HCT116 (cell line): ENCODE measurements around the gene CENPB. TPM values are rescaled to one million over a fixed set of nuclear protein-coding genes. Genes with fewer than 3 reads are reported as not detected.

Source experiments
- ATAC-seq: fragments of 200-7000 bp; cut with Tn5 transposase; 2 replicates; pipeline ENCODE4 v1.9.1; 2020; ENCODE audit warnings: mild to moderate bottlenecking, moderate library complexity
- BruUV-seq: library from RNA; stranded (reverse); fragments of 400-500 nt; replicated peaks from 2 replicates; lab custom pipeline; 2021; lab: Mats Ljungman, UMichigan
- CTCF ChIA-PET: fragments of 300-600 bp; sonication (Branson Sonifier 250); formaldehyde crosslinking; loops from one replicate; lab custom pipeline; 2021; ENCODE audit warnings: antibody characterized with exemption; lab: Charles Lee
- POLR2A ChIA-PET: fragments of 300-600, 350-600 bp; sonication (Branson Sonifier 250); formaldehyde crosslinking; loops from one replicate; lab custom pipeline; 2021; ENCODE audit warnings: antibody characterized with exemption; lab: Charles Lee
- RAD21 ChIA-PET, 2 experiments: fragments of 300-600 bp; sonication (Branson Sonifier 250); formaldehyde crosslinking; loops; one replicate each; lab custom pipeline; 2023; ENCODE audit warnings: low total read pairs in 2 of 2; ENCODE audit not compliant: uncharacterized antibody in 2 of 2, unreplicated experiment in 2 of 2, low non-redundant PET in 1 of 2; lab: Charles Lee
- DNase-seq: peaks from one replicate; pipeline ENCODE4 v3.0.0-alpha.2; 2010; ENCODE audit warnings: low read depth, low spot score
- H2AFZ ChIP-seq: fragments of 200-600 bp; shearing (Covaris generic), sonication (generic); 2 replicates; pipeline ENCODE4 v1.6.1; 2017; ENCODE audit warnings: low read depth, mixed run types, mixed read lengths, antibody characterized with exemption, low read length; ENCODE audit not compliant: poor library complexity, severe bottlenecking
- H3K27ac ChIP-seq: 2 replicates; pipeline ENCODE4 v1.5.1; 2012; ENCODE audit warnings: low read depth, low read length
- H3K27me3 ChIP-seq: fragments of 200-600 bp; sonication (generic); 2 replicates; pipeline ENCODE4 v1.6.1; 2016; ENCODE audit warnings: mixed run types, low read length, mixed read lengths; ENCODE audit not compliant: insufficient read depth
- H3K36me3 ChIP-seq, 2 experiments: fragments of 200-500 bp in 1 of 2; fragments of 200-600 bp in 1 of 2; sonication (Bioruptor generic) in 1 of 2; sonication (generic) in 1 of 2; 2 replicates each; pipeline versions ENCODE4 v1.5.1 to v1.6.1; 2014 to 2016; ENCODE audit warnings: low read length in 2 of 2, inconsistent platforms in 1 of 2, mixed read lengths in 1 of 2, mixed run types in 1 of 2; ENCODE audit not compliant: insufficient read depth in 2 of 2, control insufficient read depth in 1 of 2
- H3K4me1 ChIP-seq, 2 experiments: fragments of 200-600 bp in 1 of 2; sonication (generic) in 1 of 2; 2 replicates each; pipeline versions ENCODE4 v1.5.1 to v1.6.1; 2012 to 2017; ENCODE audit warnings: low read length in 2 of 2, inconsistent platforms in 1 of 2, mild to moderate bottlenecking in 1 of 2, mixed read lengths in 1 of 2, mixed run types in 1 of 2, moderate library complexity in 1 of 2; ENCODE audit not compliant: insufficient read depth in 2 of 2, control insufficient read depth in 1 of 2
- H3K4me2 ChIP-seq: fragments of 200-600 bp; sonication (generic); 2 replicates; pipeline ENCODE4 v1.6.1; 2017; ENCODE audit warnings: mixed run types, low read length, mixed read lengths
- H3K4me3 ChIP-seq, 2 experiments: fragments of 200-600 bp in 1 of 2; sonication (generic) in 1 of 2; replicated peaks in 1 of 2; 2 replicates each; pipeline ENCODE4 v1.5.1; 2011 to 2016; ENCODE audit warnings: low read length in 2 of 2, control low read depth in 1 of 2, low read depth in 1 of 2, mild to moderate bottlenecking in 1 of 2, mixed read lengths in 1 of 2, mixed run types in 1 of 2
- H3K79me2 ChIP-seq: fragments of 200-600 bp; sonication (generic); 2 replicates; pipeline ENCODE4 v1.6.1; 2017; ENCODE audit warnings: mild to moderate bottlenecking, mixed run types, low read length, moderate library complexity, mixed read lengths; ENCODE audit not compliant: insufficient read depth
- H3K9ac ChIP-seq: fragments of 200-600 bp; sonication (generic); 2 replicates; pipeline ENCODE4 v1.6.1; 2016; ENCODE audit warnings: low read length, mixed read lengths
- H3K9me2 ChIP-seq: fragments of 200-600 bp; sonication (generic), shearing (Covaris generic); 2 replicates; pipeline ENCODE4 v1.6.1; 2017; ENCODE audit warnings: mixed run types, mild to moderate bottlenecking, moderate library complexity; ENCODE audit not compliant: insufficient read depth
- H3K9me3 ChIP-seq, 2 experiments: fragments of 200-500 bp in 1 of 2; fragments of 200-600 bp in 1 of 2; sonication (Bioruptor generic) in 1 of 2; sonication (generic) in 1 of 2; 2 replicates each; pipeline ENCODE4 v1.6.1; 2014 to 2017; ENCODE audit warnings: low read length in 2 of 2, mixed read lengths in 2 of 2, inconsistent platforms in 1 of 2, low read depth in 1 of 2, mild to moderate bottlenecking in 1 of 2, mixed run types in 1 of 2, moderate library complexity in 1 of 2; ENCODE audit not compliant: control insufficient read depth in 1 of 2, insufficient read depth in 1 of 2
- H4K20me1 ChIP-seq: fragments of 200-600 bp; sonication (generic), shearing (Covaris generic); 2 replicates; pipeline ENCODE4 v1.6.1; 2017; ENCODE audit warnings: mixed run types, mild to moderate bottlenecking, moderate library complexity; ENCODE audit not compliant: insufficient read depth
- CEBPB ChIP-seq: IDR thresholded peaks from 2 replicates; pipeline ENCODE4 v1.6.1; 2012; ENCODE audit warnings: low read depth
- EGR1 ChIP-seq: IDR thresholded peaks from 2 replicates; pipeline ENCODE4 v1.6.1; 2012; ENCODE audit warnings: low read depth
- ELF1 ChIP-seq: IDR thresholded peaks from 2 replicates; pipeline ENCODE4 v1.6.1; 2012; ENCODE audit warnings: low read depth, borderline replicate concordance
- EZH2phosphoT487 ChIP-seq: fragments of 200-600 bp; IDR thresholded peaks from 2 replicates; pipeline ENCODE4 v1.6.1; 2018; ENCODE audit warnings: antibody characterized with exemption, borderline replicate concordance
- POLR2A ChIP-seq: IDR thresholded peaks from 2 replicates; pipeline ENCODE4 v1.7.0; 2011; ENCODE audit warnings: borderline replicate concordance; ENCODE audit not compliant: insufficient read depth, insufficient read length; ENCODE audit errors: extremely low read depth
- POLR2AphosphoS5 ChIP-seq: IDR thresholded peaks from 2 replicates; pipeline ENCODE4 v1.6.1; 2011; ENCODE audit warnings: mild to moderate bottlenecking, low read depth, low read length, moderate library complexity
- RAD21 ChIP-seq: IDR thresholded peaks from 2 replicates; pipeline ENCODE4 v1.6.1; 2012; ENCODE audit warnings: low read depth, mild to moderate bottlenecking
- SP1 ChIP-seq: IDR thresholded peaks from 2 replicates; pipeline ENCODE4 v1.6.1; 2012; ENCODE audit warnings: low read depth
- TCF7L2 ChIP-seq: IDR thresholded peaks from 2 replicates; pipeline ENCODE4 v1.7.0; 2011; ENCODE audit warnings: borderline replicate concordance, inconsistent platforms; ENCODE audit not compliant: insufficient read depth, insufficient read length; ENCODE audit errors: extremely low read depth
- ZFX ChIP-seq: fragments of 450-650 bp; IDR thresholded peaks from 2 replicates; pipeline ENCODE4 v1.6.1; 2017
- ZNF274 ChIP-seq: fragments of 200-500 bp; sonication (Bioruptor generic); IDR thresholded peaks from 2 replicates; pipeline ENCODE4 v1.6.1; 2014; ENCODE audit warnings: mild to moderate bottlenecking, low read depth, low read length, inconsistent platforms
- intact Hi-C: fragments of 100-400 bp; cut with micrococcal nuclease; formaldehyde crosslinking; loops from 2 replicates; pipeline ENCODE4 v1.10.0; 2022
- total RNA-seq: library from RNA; stranded (reverse); gene quantifications from one replicate; pipeline ENCODE4 v1.2.1, GENCODE V29; 2021; ENCODE audit not compliant: unreplicated experiment
- TF ChIP-seq, protein P1 (sequence below): IDR thresholded peaks from 2 replicates; pipeline ENCODE4 v1.6.1; 2012; ENCODE audit warnings: low read depth
- TF ChIP-seq, protein P2 (sequence below): IDR thresholded peaks from 2 replicates; pipeline ENCODE4 v1.6.1; 2012
- TF ChIP-seq, protein P3 (sequence below): IDR thresholded peaks from 2 replicates; pipeline ENCODE4 v1.6.1; 2012
- TF ChIP-seq, protein P4 (sequence below), 3 experiments: fragments of 200-600 bp in 1 of 3; sonication (generic) in 1 of 3; IDR thresholded peaks in 2 of 3; conservative IDR thresholded peaks in 1 of 3; 2 replicates each; pipeline ENCODE4 v1.5.1; 2012 to 2017; ENCODE audit warnings: low read depth in 2 of 3, low read length in 2 of 3, antibody characterized with exemption in 1 of 3, borderline replicate concordance in 1 of 3, control low read depth in 1 of 3, mild to moderate bottlenecking in 1 of 3, mixed read lengths in 1 of 3, mixed run types in 1 of 3, moderate library complexity in 1 of 3; ENCODE audit not compliant: insufficient read depth in 1 of 3

The CENPB gene
- total RNA-seq, 1 experiment from 2014 or later = 67.2 TPM

DNA sequence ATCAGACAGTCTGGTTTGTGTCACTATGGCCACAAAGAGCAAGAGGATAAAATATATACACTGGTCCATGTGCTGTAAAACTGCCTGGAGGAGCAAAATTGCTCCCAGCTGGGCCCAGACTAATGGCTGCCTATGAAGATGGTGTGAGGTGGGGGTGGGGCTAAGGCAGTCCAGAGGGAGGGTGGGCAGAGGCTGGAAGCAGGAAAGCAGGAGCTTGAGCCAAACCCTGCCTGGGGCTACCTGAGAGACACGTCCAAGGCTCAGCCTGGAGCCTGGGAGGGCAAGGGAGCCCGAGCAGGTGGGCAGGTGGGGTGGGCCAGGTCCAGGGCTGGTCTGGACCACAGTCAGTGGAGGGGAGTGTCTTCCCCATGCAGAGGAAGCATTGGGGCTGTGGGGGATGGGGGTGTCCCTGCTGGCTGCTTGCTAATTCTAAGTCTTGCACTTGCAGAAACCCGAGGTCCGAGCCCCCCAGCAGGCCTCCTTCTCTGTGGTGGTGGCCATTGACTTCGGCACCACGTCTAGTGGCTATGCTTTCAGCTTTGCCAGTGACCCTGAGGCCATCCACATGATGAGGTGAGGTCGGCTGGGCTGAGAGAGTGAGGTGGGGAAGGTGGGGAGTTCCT is 44.6 kb downstream of the CENPB start:
- Histone ChIP-seq H3K9me3 (no peaks in the 10 kb centered on the region), H4K20me1 (no peaks in the 10 kb centered on the region), H3K27ac (no peak overlapping the region), H3K4me1 (peaks cover 9 to 18% of the 10 kb centered on the region in 2 experiments), H3K36me3 (no peaks in the 10 kb centered on the region), H3K4me3 (no peak overlapping the region), H3K4me2 (no peak overlapping the region), H3K9me2 (no peaks in the 10 kb centered on the region), H3K9ac (no peak overlapping the region), H3K79me2 (no peaks in the 10 kb centered on the region), H3K27me3 (no peaks in the 10 kb centered on the region), H2AFZ (no peak overlapping the region)
- RAD21 ChIA-PET = no interaction called here
- DNase-seq (no peak), ATAC-seq (no peak)
- POLR2A ChIA-PET = no interaction called here
- TF ChIP-seq, protein P1, sequence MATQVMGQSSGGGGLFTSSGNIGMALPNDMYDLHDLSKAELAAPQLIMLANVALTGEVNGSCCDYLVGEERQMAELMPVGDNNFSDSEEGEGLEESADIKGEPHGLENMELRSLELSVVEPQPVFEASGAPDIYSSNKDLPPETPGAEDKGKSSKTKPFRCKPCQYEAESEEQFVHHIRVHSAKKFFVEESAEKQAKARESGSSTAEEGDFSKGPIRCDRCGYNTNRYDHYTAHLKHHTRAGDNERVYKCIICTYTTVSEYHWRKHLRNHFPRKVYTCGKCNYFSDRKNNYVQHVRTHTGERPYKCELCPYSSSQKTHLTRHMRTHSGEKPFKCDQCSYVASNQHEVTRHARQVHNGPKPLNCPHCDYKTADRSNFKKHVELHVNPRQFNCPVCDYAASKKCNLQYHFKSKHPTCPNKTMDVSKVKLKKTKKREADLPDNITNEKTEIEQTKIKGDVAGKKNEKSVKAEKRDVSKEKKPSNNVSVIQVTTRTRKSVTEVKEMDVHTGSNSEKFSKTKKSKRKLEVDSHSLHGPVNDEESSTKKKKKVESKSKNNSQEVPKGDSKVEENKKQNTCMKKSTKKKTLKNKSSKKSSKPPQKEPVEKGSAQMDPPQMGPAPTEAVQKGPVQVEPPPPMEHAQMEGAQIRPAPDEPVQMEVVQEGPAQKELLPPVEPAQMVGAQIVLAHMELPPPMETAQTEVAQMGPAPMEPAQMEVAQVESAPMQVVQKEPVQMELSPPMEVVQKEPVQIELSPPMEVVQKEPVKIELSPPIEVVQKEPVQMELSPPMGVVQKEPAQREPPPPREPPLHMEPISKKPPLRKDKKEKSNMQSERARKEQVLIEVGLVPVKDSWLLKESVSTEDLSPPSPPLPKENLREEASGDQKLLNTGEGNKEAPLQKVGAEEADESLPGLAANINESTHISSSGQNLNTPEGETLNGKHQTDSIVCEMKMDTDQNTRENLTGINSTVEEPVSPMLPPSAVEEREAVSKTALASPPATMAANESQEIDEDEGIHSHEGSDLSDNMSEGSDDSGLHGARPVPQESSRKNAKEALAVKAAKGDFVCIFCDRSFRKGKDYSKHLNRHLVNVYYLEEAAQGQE = no peak
- TF ChIP-seq EZH2phosphoT487 (no peak), SP1 (no peak), EGR1 (no peak), RAD21 (no peak), ZFX (no peak), POLR2AphosphoS5 (no peak), TCF7L2 (no peak), ZNF274 (no peak), ELF1 (no peak), POLR2A (no peak), CEBPB (no peak)
- TF ChIP-seq, protein P2, sequence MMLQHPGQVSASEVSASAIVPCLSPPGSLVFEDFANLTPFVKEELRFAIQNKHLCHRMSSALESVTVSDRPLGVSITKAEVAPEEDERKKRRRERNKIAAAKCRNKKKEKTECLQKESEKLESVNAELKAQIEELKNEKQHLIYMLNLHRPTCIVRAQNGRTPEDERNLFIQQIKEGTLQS = no peak
- TF ChIP-seq, protein P3, sequence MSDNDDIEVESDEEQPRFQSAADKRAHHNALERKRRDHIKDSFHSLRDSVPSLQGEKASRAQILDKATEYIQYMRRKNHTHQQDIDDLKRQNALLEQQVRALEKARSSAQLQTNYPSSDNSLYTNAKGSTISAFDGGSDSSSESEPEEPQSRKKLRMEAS = no peak
- TF ChIP-seq, protein P4, sequence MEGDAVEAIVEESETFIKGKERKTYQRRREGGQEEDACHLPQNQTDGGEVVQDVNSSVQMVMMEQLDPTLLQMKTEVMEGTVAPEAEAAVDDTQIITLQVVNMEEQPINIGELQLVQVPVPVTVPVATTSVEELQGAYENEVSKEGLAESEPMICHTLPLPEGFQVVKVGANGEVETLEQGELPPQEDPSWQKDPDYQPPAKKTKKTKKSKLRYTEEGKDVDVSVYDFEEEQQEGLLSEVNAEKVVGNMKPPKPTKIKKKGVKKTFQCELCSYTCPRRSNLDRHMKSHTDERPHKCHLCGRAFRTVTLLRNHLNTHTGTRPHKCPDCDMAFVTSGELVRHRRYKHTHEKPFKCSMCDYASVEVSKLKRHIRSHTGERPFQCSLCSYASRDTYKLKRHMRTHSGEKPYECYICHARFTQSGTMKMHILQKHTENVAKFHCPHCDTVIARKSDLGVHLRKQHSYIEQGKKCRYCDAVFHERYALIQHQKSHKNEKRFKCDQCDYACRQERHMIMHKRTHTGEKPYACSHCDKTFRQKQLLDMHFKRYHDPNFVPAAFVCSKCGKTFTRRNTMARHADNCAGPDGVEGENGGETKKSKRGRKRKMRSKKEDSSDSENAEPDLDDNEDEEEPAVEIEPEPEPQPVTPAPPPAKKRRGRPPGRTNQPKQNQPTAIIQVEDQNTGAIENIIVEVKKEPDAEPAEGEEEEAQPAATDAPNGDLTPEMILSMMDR (IDR thresholded peaks at IDR 0.05 in 2 of 3, conservative IDR thresholded peaks at IDR 0.05 in 1 of 3; ENCODE audit: borderline replicate concordance in 1 of 3, insufficient read depth in 1 of 3, low read depth in 2 of 3, low read length in 2 of 3) = no peak
- BruUV-seq = no TSS peak
- CTCF ChIA-PET = interaction anchor here (0.9 to 1.3 kb wide), 3 partner anchors 11 to 39 kb away, joined by 3 to 4 read pairs (median 4); partner anchors contain the start of gene SPEF1
- intact Hi-C loops = no loop called here
